ENCODE measurements around the gene ARPC1B. TPM values are rescaled to one million over a fixed set of nuclear protein-coding genes. Genes with fewer than 3 reads are reported as not detected.
A peak's percentile ranks its signal among the peaks of the same experiment; 100 is the strongest.

Gene ARPC1B
- total and polyA plus RNA-seq, 9 of the 15 experiments (the other 6 are each of a cell fraction or from before 2014, with no cell fraction given): 6.7 to 357 (median 211) TPM

DNA sequence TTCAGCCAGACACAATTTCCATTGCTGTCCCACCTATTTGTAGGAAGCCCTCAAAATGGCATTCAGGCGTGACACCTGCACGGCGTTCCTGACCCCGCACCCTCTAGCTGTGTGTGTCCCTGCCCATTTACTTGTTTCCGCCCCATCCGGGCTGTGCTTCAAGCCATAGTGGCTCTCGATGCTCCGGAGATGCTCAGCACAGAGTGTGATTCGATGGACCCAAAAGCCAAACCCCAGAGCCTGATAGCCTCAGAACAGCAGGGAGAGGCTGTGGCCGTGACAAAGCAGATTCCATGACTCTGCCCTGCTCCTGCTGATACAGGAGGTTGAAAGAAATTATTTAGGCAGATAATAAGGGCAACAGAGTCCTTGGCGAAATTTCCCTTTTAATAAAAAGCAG, 47.7 kb downstream of the ARPC1B start:
- FAIRE-seq (peak; percentile 96), ATAC-seq (peak; percentile 86), DNase-seq (ENCODE audit: extremely low read depth in 1 of 4, low spot score in 3 of 4) (peak in 2 of 4 experiments; percentile 73 to 74)
- ChIA-PET CTCF (ENCODE audit: low intra/inter-chr PET ratio) (no interaction called here), POLR2A (interaction anchor here (0.9 to 2.4 kb wide), 4 partner anchors 8 to 23 kb away, joined by 3 to 11 read pairs (median 5); partner anchors contain the start of genes BUD31 and PDAP1)
- Histone ChIP-seq H3K9ac (ENCODE audit: insufficient read depth in 1 of 2, low read depth in 2 of 2, low read length in 2 of 2) (peak overlapping the region in 1 of 2 experiments; percentile 79; a peak in 2 of 4 replicates), H2AFZ (ENCODE audit: low read depth, low read length) (no peak overlapping the region), H4K20me1 (replicated peaks; ENCODE audit: control insufficient read depth, insufficient read depth, low read length) (peaks cover 11% of the 10 kb centered on the region), H3K9me1 (ENCODE audit: control insufficient read depth, insufficient read depth, low read length) (peaks cover 8% of the 10 kb centered on the region), H3K79me2 (ENCODE audit: control insufficient read depth, insufficient read depth, low read length) (peaks cover 9% of the 10 kb centered on the region; the same call in 1 of the 3 replicates), H3K27ac (ENCODE audit: extremely low read depth, low read depth, low read length) (peak overlapping the region; percentile 10), H3K9me3 (replicated peaks; ENCODE audit: control insufficient read depth, insufficient read depth, low read depth, low read length) (no peaks in the 10 kb centered on the region), H3K4me2 (ENCODE audit: insufficient read depth, low read length) (peak overlapping the region; percentile 38; the same call in 1 of the 2 replicates), H3K36me3 (ENCODE audit: control insufficient read depth, insufficient read depth, low read length) (peaks cover 86% of the 10 kb centered on the region), H3K4me1 (replicated peaks in 1 of 2; ENCODE audit: control insufficient read depth in 2 of 2, insufficient read depth in 2 of 2, low read length in 2 of 2) (peaks cover 9 to 35% of the 10 kb centered on the region in 2 experiments; a peak in 4 of 5 replicates), H3K27me3 (ENCODE audit: control insufficient read depth in 2 of 2, insufficient read depth in 2 of 2, low read length in 2 of 2) (no peaks in the 10 kb centered on the region), H3K4me3 (no peak overlapping the region)
- BruUV-seq (replicated peaks): no TSS peak
- intact Hi-C loops (cut with micrococcal nuclease): no loop called here
- in situ Hi-C loops (cut with MboI): no loop called here
- WGBS (ENCODE audit: insufficient coverage, low coverage, missing lambda C conversion rate): 41% methylated on average over 11 of the region's 11 CpGs
- TF ChIP-seq SMARCA4 (IDR thresholded peaks at IDR 0.05) (peak; percentile 40; the same call in 1 of the 2 replicates), MAFK (IDR thresholded peaks at IDR 0.05; ENCODE audit: low read length) (peak; percentile 64), CBX3 (IDR thresholded peaks at IDR 0.05; ENCODE audit: borderline replicate concordance in 1 of 2, low read length in 2 of 2) (no peak), KLF1 (tag; IDR thresholded peaks at IDR 0.05) (no peak), KDM4B (IDR thresholded peaks at IDR 0.05; ENCODE audit: borderline replicate concordance in 2 of 2, low read depth in 1 of 2) (no peak), CBX1 (IDR thresholded peaks at IDR 0.05; ENCODE audit: low read depth) (no peak), ZSCAN32 (CRISPR knock-in tag; IDR thresholded peaks at IDR 0.05) (no peak), ZNF717 (CRISPR knock-in tag; IDR thresholded peaks at IDR 0.05) (no peak), MYNN (IDR thresholded peaks at IDR 0.05) (no peak), MYNN (CRISPR knock-in tag; IDR thresholded peaks at IDR 0.05) (no peak), PHF21A (IDR thresholded peaks at IDR 0.05; ENCODE audit: borderline replicate concordance, low read depth) (no peak), MBD2 (IDR thresholded peaks at IDR 0.05; ENCODE audit: borderline replicate concordance, low read depth) (no peak), CBFA2T3 (IDR thresholded peaks at IDR 0.05) (peak; percentile 30; the same call in 1 of the 2 replicates), GTF2F1 (IDR thresholded peaks at IDR 0.05; ENCODE audit: low read depth, low read length) (no peak), CTBP1 (IDR thresholded peaks at IDR 0.05; ENCODE audit: borderline replicate concordance) (peak; percentile 50; the same call in 1 of the 2 replicates), HSF4 (CRISPR knock-in tag; IDR thresholded peaks at IDR 0.05; ENCODE audit: borderline replicate concordance) (no peak)
- TF ChIP-seq, protein P1, sequence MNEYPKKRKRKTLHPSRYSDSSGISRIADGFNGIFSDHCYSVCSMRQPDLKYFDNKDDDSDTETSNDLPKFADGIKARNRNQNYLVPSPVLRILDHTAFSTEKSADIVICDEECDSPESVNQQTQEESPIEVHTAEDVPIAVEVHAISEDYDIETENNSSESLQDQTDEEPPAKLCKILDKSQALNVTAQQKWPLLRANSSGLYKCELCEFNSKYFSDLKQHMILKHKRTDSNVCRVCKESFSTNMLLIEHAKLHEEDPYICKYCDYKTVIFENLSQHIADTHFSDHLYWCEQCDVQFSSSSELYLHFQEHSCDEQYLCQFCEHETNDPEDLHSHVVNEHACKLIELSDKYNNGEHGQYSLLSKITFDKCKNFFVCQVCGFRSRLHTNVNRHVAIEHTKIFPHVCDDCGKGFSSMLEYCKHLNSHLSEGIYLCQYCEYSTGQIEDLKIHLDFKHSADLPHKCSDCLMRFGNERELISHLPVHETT (CRISPR knock-in tag; conservative IDR thresholded peaks at IDR 0.05 in 1 of 2, IDR thresholded peaks at IDR 0.05 in 1 of 2): 0 out of 4 replicates have a peak, but pooled peaks of 1 of the 2 experiments have one; percentile 29
- TF ChIP-seq, protein P2, sequence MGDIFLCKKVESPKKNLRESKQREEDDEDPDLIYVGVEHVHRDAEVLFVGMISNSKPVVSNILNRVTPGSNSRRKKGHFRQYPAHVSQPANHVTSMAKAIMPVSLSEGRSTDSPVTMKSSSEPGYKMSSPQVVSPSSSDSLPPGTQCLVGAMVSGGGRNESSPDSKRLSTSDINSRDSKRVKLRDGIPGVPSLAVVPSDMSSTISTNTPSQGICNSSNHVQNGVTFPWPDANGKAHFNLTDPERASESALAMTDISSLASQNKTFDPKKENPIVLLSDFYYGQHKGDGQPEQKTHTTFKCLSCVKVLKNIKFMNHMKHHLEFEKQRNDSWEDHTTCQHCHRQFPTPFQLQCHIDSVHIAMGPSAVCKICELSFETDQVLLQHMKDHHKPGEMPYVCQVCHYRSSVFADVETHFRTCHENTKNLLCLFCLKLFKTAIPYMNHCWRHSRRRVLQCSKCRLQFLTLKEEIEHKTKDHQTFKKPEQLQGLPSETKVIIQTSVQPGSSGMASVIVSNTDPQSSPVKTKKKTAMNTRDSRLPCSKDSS (IDR thresholded peaks at IDR 0.05; ENCODE audit: low read depth, partially characterized antibody): no peak
- TF ChIP-seq, protein P3, sequence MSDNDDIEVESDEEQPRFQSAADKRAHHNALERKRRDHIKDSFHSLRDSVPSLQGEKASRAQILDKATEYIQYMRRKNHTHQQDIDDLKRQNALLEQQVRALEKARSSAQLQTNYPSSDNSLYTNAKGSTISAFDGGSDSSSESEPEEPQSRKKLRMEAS (CRISPR knock-in tag; IDR thresholded peaks at IDR 0.05): no peak
- TF ChIP-seq, protein P4, sequence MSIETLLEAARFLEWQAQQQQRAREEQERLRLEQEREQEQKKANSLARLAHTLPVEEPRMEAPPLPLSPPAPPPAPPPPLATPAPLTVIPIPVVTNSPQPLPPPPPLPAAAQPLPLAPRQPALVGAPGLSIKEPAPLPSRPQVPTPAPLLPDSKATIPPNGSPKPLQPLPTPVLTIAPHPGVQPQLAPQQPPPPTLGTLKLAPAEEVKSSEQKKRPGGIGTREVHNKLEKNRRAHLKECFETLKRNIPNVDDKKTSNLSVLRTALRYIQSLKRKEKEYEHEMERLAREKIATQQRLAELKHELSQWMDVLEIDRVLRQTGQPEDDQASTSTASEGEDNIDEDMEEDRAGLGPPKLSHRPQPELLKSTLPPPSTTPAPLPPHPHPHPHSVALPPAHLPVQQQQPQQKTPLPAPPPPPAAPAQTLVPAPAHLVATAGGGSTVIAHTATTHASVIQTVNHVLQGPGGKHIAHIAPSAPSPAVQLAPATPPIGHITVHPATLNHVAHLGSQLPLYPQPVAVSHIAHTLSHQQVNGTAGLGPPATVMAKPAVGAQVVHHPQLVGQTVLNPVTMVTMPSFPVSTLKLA (conservative IDR thresholded peaks at IDR 0.05): no peak

Measured in K562 (cell line).